Sigmoid colon (tissue), 7 donors: Measurements from ENCODE around the gene PRMT7. TPM values are rescaled to one million over a fixed set of nuclear protein-coding genes. Genes with fewer than 3 reads are reported as not detected.
A peak's percentile ranks its signal among the peaks of the same experiment; 100 is the strongest.

Experiments
- DNase-seq: peaks from one replicate; pipeline ENCODE4 v3.0.0-alpha.2; 2019
- H3K27ac ChIP-seq, 4 donors: fragments of 200-600 bp; sonication (generic); one replicate each; pipeline ENCODE4 v1.5.1; 2016 to 2019; ENCODE audit warnings: mild to moderate bottlenecking in 1 of 4
- H3K27me3 ChIP-seq, 3 donors: fragments of 200-600 bp; sonication (generic); one replicate each; pipeline ENCODE4 v1.5.1; 2019; ENCODE audit warnings: mild to moderate bottlenecking in 1 of 3
- H3K36me3 ChIP-seq, 4 donors: fragments of 200-600 bp; sonication (generic); one replicate each; pipeline ENCODE4 v1.5.1; 2016 to 2019
- H3K4me1 ChIP-seq, 4 donors: fragments of 200-600 bp; sonication (generic); one replicate each; pipeline ENCODE4 v1.5.1; 2017 to 2019
- H3K4me3 ChIP-seq, 4 donors: fragments of 200-600 bp; sonication (generic); one replicate each; pipeline ENCODE4 v1.5.1; 2017 to 2019; ENCODE audit warnings: mild to moderate bottlenecking in 2 of 4, moderate library complexity in 1 of 4
- H3K9me3 ChIP-seq, 4 donors: fragments of 200-600 bp in 3 of 4; sonication (generic) in 3 of 4; one replicate each; pipeline versions ENCODE4 v1.5.1 to v1.6.1; 2013 to 2019
- CTCF ChIP-seq, 4 experiments: fragments of 450-650 bp in 3 of 4; fragments of 200-600 bp in 1 of 4; IDR thresholded peaks; one replicate each; pipeline ENCODE4 v1.5.1; 2016 to 2019; ENCODE audit warnings: antibody characterized with exemption in 4 of 4, mild to moderate bottlenecking in 3 of 4, moderate library complexity in 2 of 4
- EP300 ChIP-seq, 4 donors: sonication (generic); formaldehyde crosslinking; IDR thresholded peaks; one replicate each; pipeline ENCODE4 v1.6.1; 2017; ENCODE audit warnings: antibody characterized with exemption in 4 of 4
- POLR2A ChIP-seq, 2 donors: fragments of 450-650 bp; IDR thresholded peaks; one replicate each; pipeline ENCODE4 v1.6.1; 2016; ENCODE audit warnings: antibody characterized with exemption in 2 of 2, mild to moderate bottlenecking in 2 of 2, moderate library complexity in 2 of 2
- POLR2AphosphoS5 ChIP-seq, 4 donors: sonication (generic); formaldehyde crosslinking; IDR thresholded peaks; one replicate each; pipeline ENCODE4 v1.6.1; 2017; ENCODE audit warnings: antibody characterized with exemption in 4 of 4
- WGBS, 2 donors: extraction: QIAGEN DNeasy Blood & Tissue Kit; methylation state at CpG; one replicate each; pipeline ENCODE4 v1.1.7; 2013; 5-methylcytosine and 5-hydroxymethylcytosine counted together
- intact Hi-C: fragments of 100-400 bp; cut with DNase I; formaldehyde crosslinking; loops from one replicate; pipeline ENCODE4 v1.15.1; 2023
- polyA plus RNA-seq, 3 donors: library from polyadenylated mRNA; stranded (reverse); fragments of 200-250 nt; gene quantifications; one replicate each; pipeline ENCODE4 v1.2.3, GENCODE V29; 2013
- total RNA-seq, 4 donors: library from RNA; depleted of rRNA; stranded (reverse); fragments of >200 nt; gene quantifications; one replicate each; pipeline ENCODE4 v1.1.0, GENCODE V29; 2016
- donor health status: healthy with polysubstance abuse.
- donor health status: Bipolar disorder and iron deficiency.
- donor health status: healthy.

The PRMT7 gene
- total and polyA plus RNA-seq, 7 donors = 12.0 to 51.0 (median 40.7) TPM

DNA sequence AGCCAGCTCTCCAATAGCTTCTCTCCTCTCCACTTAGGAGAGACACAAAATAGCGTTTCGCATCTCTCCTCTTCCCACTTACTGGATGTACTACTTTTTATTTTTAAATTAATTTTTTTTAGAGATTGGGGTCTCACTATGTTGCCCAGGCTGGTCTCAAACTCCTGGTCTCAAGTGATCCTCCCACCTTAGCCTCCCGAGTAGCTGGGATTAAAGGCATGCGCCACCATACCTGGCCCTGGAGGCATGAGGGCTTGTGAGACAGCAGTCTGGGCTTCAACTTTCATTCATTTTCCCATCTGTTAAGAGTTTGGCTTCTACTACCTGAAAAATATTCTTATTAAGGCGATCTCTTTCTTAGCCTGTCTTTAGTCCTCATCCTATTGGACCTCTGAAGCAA, 18.4 kb upstream of the PRMT7 start:
- Histone ChIP-seq H3K27ac (no peak overlapping the region), H3K27me3 (no peaks in the 10 kb centered on the region), H3K9me3 (no peaks in the 10 kb centered on the region), H3K36me3 (peaks cover 0 to 88% (median 43%) of the 10 kb centered on the region in 4 donors), H3K4me3 (no peak overlapping the region), H3K4me1 (peaks cover 0 to 8% (median 2%) of the 10 kb centered on the region in 4 donors)
- DNase-seq = no peak
- TF ChIP-seq POLR2AphosphoS5 (IDR thresholded peaks at IDR 0.05) (no peak), EP300 (IDR thresholded peaks at IDR 0.05) (no peak), CTCF (IDR thresholded peaks at IDR 0.05) (no peak), POLR2A (IDR thresholded peaks at IDR 0.05) (no peak)
- intact Hi-C loops = no loop called here
- 95 to 97% methylated on average over 5 of the region's 5 CpGs for WGBS, 2 donors

GRCh38 chr16:68296291-68296690, 14.5 kb upstream of the PRMT7 start:
- no peak overlapping the region for H3K27ac ChIP-seq
- no peak for TF ChIP-seq POLR2A (IDR thresholded peaks at IDR 0.05)
- no peak for TF ChIP-seq CTCF (IDR thresholded peaks at IDR 0.05)
- TF ChIP-seq EP300 (IDR thresholded peaks at IDR 0.05) = no peak
- no peak for TF ChIP-seq POLR2AphosphoS5 (IDR thresholded peaks at IDR 0.05)
- no peaks in the 10 kb centered on the region for H3K9me3 ChIP-seq
- intact Hi-C loops = no loop called here
- peaks cover 4 to 80% (median 43%) of the 10 kb centered on the region in 4 donors for H3K36me3 ChIP-seq
- peaks cover 0 to 30% (median 17%) of the 10 kb centered on the region in 4 donors for H3K4me1 ChIP-seq
- H3K27me3 ChIP-seq = no peaks in the 10 kb centered on the region
- no peak for DNase-seq
- H3K4me3 ChIP-seq = no peak overlapping the region
- 86 to 88% methylated on average over 12 of the region's 12 CpGs for WGBS, 2 donors

- no peak for DNase-seq
- Histone ChIP-seq H3K9me3 (no peaks in the 10 kb centered on the region), H3K4me3 (no peak overlapping the region), H3K27me3 (no peaks in the 10 kb centered on the region), H3K4me1 (peaks cover 0 to 30% (median 17%) of the 10 kb centered on the region in 4 donors), H3K27ac (no peak overlapping the region), H3K36me3 (peaks cover 6 to 80% (median 44%) of the 10 kb centered on the region in 4 donors)
- intact Hi-C loops = no loop called here
- 84 to 85% methylated on average over 6 of the region's 6 CpGs for WGBS, 2 donors
- no peak for TF ChIP-seq CTCF (IDR thresholded peaks at IDR 0.05)
- no peak for TF ChIP-seq POLR2AphosphoS5 (IDR thresholded peaks at IDR 0.05)
- no peak for TF ChIP-seq POLR2A (IDR thresholded peaks at IDR 0.05)
- TF ChIP-seq EP300 (IDR thresholded peaks at IDR 0.05) = no peak
Observed at GRCh38 chr16:68296693-68297092, 14.1 kb upstream of the PRMT7 start.

- Histone ChIP-seq H3K27me3 (no peaks in the 10 kb centered on the region), H3K4me3 (no peak overlapping the region), H3K36me3 (peaks cover 15 to 81% (median 54%) of the 10 kb centered on the region in 4 donors), H3K4me1 (peaks cover 0 to 30% (median 17%) of the 10 kb centered on the region in 4 donors), H3K27ac (peak overlapping the region in 3 of 4 donors; percentile 61 to 69 (median 67)), H3K9me3 (no peaks in the 10 kb centered on the region)
- WGBS, 2 donors = 55 to 75% methylated on average over 3 of the region's 3 CpGs
- DNase-seq = no peak
- TF ChIP-seq EP300 (IDR thresholded peaks at IDR 0.05) = no peak
- TF ChIP-seq POLR2A (IDR thresholded peaks at IDR 0.05) = no peak
- no peak for TF ChIP-seq CTCF (IDR thresholded peaks at IDR 0.05)
- no peak for TF ChIP-seq POLR2AphosphoS5 (IDR thresholded peaks at IDR 0.05)
- intact Hi-C loops = no loop called here
Observed at GRCh38 chr16:68297908-68298307, 12.9 kb upstream of the PRMT7 start.

DNA sequence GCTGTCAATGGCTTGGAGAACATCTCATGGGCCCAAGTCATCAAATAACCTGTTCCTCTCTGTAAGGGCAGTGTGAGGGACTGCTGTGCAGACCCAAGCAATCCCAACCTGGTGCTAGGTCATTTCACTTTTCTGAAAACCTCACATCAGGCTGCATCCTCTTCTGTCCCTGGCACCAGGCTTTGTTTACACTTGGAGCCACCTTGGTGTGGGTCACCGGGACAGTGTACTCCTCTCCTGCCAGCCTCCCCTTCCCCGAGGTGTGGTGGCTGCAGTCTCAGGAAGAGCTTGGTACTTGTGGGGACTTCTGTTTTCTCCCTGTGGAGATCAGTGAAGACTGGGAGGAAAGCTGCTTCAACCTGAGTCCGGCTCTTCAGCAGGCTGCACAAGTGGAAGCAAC, 12.5 kb upstream of the PRMT7 start:
- 74 to 92% methylated on average over 3 of the region's 3 CpGs for WGBS, 2 donors
- Histone ChIP-seq H3K27ac (peak overlapping the region; percentile 48 to 69 (median 64)), H3K4me3 (no peak overlapping the region), H3K36me3 (peaks cover 15 to 81% (median 52%) of the 10 kb centered on the region in 4 donors), H3K4me1 (peaks cover 0 to 30% (median 17%) of the 10 kb centered on the region in 4 donors), H3K9me3 (no peaks in the 10 kb centered on the region), H3K27me3 (no peaks in the 10 kb centered on the region)
- no peak for DNase-seq
- intact Hi-C loops = no loop called here
- TF ChIP-seq POLR2AphosphoS5 (IDR thresholded peaks at IDR 0.05) = no peak
- no peak for TF ChIP-seq CTCF (IDR thresholded peaks at IDR 0.05)
- no peak for TF ChIP-seq POLR2A (IDR thresholded peaks at IDR 0.05)
- no peak for TF ChIP-seq EP300 (IDR thresholded peaks at IDR 0.05)
